IPS-18a (cell line): ENCODE measurements around the gene PLXNB2.

Experiments
- H3K27ac ChIP-seq: one replicate; pipeline ENCODE4 v1.5.1; 2013; ENCODE audit warnings: low read length
- H3K27me3 ChIP-seq: one replicate; pipeline ENCODE4 v1.6.1; 2013; ENCODE audit warnings: mild to moderate bottlenecking, low read length; ENCODE audit not compliant: control insufficient read depth, insufficient read depth
- H3K36me3 ChIP-seq: one replicate; pipeline ENCODE4 v1.6.1; 2013; ENCODE audit warnings: low read depth, low read length; ENCODE audit not compliant: control insufficient read depth
- H3K4me1 ChIP-seq: one replicate; pipeline ENCODE4 v1.6.1; 2013; ENCODE audit warnings: low read depth, low read length; ENCODE audit not compliant: control insufficient read depth
- H3K4me3 ChIP-seq: one replicate; pipeline ENCODE4 v1.5.1; 2013; ENCODE audit warnings: low read length
- H3K9ac ChIP-seq: one replicate; pipeline ENCODE4 v1.6.1; 2013; ENCODE audit warnings: mild to moderate bottlenecking, low read length, moderate library complexity
- H3K9me3 ChIP-seq: one replicate; pipeline ENCODE4 v1.6.1; 2013; ENCODE audit warnings: low read depth, low read length; ENCODE audit not compliant: control insufficient read depth

The PLXNB2 gene

GRCh38 chr22:50255099-50255498 lies 52.3 kb downstream of the PLXNB2 start:
- no peaks in the 10 kb centered on the region for H3K36me3 ChIP-seq

GRCh38 chr22:50253941-50254340 lies 53.5 kb downstream of the PLXNB2 start:
- no peak overlapping the region for H3K4me3 ChIP-seq
- no peak overlapping the region for H3K27ac ChIP-seq
- H3K9me3 ChIP-seq, result no peaks in the 10 kb centered on the region
- no peaks in the 10 kb centered on the region for H3K36me3 ChIP-seq
- H3K4me1 ChIP-seq, result no peaks in the 10 kb centered on the region
- no peaks in the 10 kb centered on the region for H3K27me3 ChIP-seq
- no peak overlapping the region for H3K9ac ChIP-seq

More at GRCh38 chr22:50255099-50255498, 52.3 kb downstream of the PLXNB2 start:
- Histone ChIP-seq H3K4me1 (no peaks in the 10 kb centered on the region), H3K9ac (no peak overlapping the region), H3K4me3 (no peak overlapping the region), H3K9me3 (no peaks in the 10 kb centered on the region), H3K27me3 (peaks cover 2% of the 10 kb centered on the region), H3K27ac (no peak overlapping the region)

- Histone ChIP-seq H3K9me3 (no peaks in the 10 kb centered on the region), H3K27ac (no peak overlapping the region), H3K36me3 (no peaks in the 10 kb centered on the region), H3K4me1 (no peaks in the 10 kb centered on the region), H3K4me3 (no peak overlapping the region), H3K27me3 (no peaks in the 10 kb centered on the region), H3K9ac (no peak overlapping the region)
Measured at GRCh38 chr22:50253046-50253915, 54.2 kb downstream of the PLXNB2 start.

GRCh38 chr22:50252082-50253045 lies 55.1 kb downstream of the PLXNB2 start:
- Histone ChIP-seq H3K27ac (no peak overlapping the region), H3K4me1 (peaks cover 4% of the 10 kb centered on the region), H3K9ac (no peak overlapping the region), H3K9me3 (no peaks in the 10 kb centered on the region), H3K27me3 (no peaks in the 10 kb centered on the region), H3K4me3 (peak overlapping the region; percentile 82), H3K36me3 (no peaks in the 10 kb centered on the region)

GRCh38 chr22:50251477-50252081 lies 55.9 kb downstream of the PLXNB2 start:
- Histone ChIP-seq H3K9me3 (no peaks in the 10 kb centered on the region), H3K36me3 (no peaks in the 10 kb centered on the region), H3K27ac (no peak overlapping the region), H3K9ac (peak overlapping the region; percentile 12), H3K27me3 (no peaks in the 10 kb centered on the region), H3K4me3 (peak overlapping the region; percentile 82), H3K4me1 (peaks cover 4% of the 10 kb centered on the region)

GRCh38 chr22:50250555-50251476 lies 56.6 kb downstream of the PLXNB2 start, which contains the start of gene HDAC10:
HDAC10 (minus strand) TSS chr22:50251265; CDS start chr22:50251032, 233 bp downstream.
- Histone ChIP-seq H3K4me1 (peaks cover 4% of the 10 kb centered on the region), H3K27me3 (no peaks in the 10 kb centered on the region), H3K36me3 (peaks cover 5% of the 10 kb centered on the region), H3K27ac (no peak within 1 kb of the TSS), H3K9me3 (no peaks in the 10 kb centered on the region), H3K9ac (peak within 1 kb of the TSS; percentile 59), H3K4me3 (peak within 1 kb of the TSS; percentile 82)

DNA sequence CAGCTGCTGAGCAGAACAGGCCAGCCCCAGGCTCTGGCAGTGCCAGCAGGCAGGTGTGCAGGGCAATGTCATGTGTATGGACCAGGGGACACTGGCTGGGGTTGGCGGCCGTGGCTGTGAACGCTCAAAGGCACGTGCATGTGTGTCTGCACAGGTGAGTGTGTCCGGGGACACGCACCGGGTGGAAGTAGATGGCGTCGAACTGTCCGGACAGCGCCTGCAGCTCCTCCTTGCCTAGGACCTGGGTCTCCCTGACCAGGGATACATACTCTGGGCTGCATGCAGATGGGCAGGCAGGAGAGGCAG lies 57.2 kb downstream of the PLXNB2 start:
- Histone ChIP-seq H3K4me3 (peak overlapping the region; percentile 82), H3K36me3 (peaks cover 5% of the 10 kb centered on the region), H3K9me3 (no peaks in the 10 kb centered on the region), H3K9ac (no peak overlapping the region), H3K27ac (no peak overlapping the region), H3K27me3 (no peaks in the 10 kb centered on the region), H3K4me1 (peaks cover 4% of the 10 kb centered on the region)

GRCh38 chr22:50249341-50250248 lies 57.9 kb downstream of the PLXNB2 start:
- Histone ChIP-seq H3K27ac (no peak overlapping the region), H3K9me3 (no peaks in the 10 kb centered on the region), H3K27me3 (no peaks in the 10 kb centered on the region), H3K36me3 (peaks cover 5% of the 10 kb centered on the region), H3K4me1 (peaks cover 4% of the 10 kb centered on the region), H3K4me3 (no peak overlapping the region), H3K9ac (no peak overlapping the region)

- H3K9me3 ChIP-seq, result no peaks in the 10 kb centered on the region
- H3K36me3 ChIP-seq, result peaks cover 5% of the 10 kb centered on the region
- peaks cover 6% of the 10 kb centered on the region for H3K4me1 ChIP-seq
- H3K27ac ChIP-seq, result peak overlapping the region; percentile 51
- H3K4me3 ChIP-seq, result no peak overlapping the region
- no peaks in the 10 kb centered on the region for H3K27me3 ChIP-seq
- H3K9ac ChIP-seq, result no peak overlapping the region
Measured at GRCh38 chr22:50248196-50249081, 59.0 kb downstream of the PLXNB2 start.
